ENCODE results near the gene IFT81.

Gene IFT81

GRCh38 chr12:110157539-110157938, 33.4 kb downstream of the IFT81 start:
- no peak for DNase-seq (ENCODE audit: low read depth)

GRCh38 chr12:110159671-110160245, 35.6 kb downstream of the IFT81 start:
- no peak for DNase-seq (ENCODE audit: low read depth)

- DNase-seq (ENCODE audit: low read depth): no peak
These were observed 41.5 kb downstream of the IFT81 start for GRCh38 chr12:110165540-110166159.

GRCh38 chr12:110168732-110169455, 44.7 kb downstream of the IFT81 start:
- DNase-seq (ENCODE audit: low read depth): no peak

GRCh38 chr12:110170535-110171185, 46.5 kb downstream of the IFT81 start:
- no peak for DNase-seq (ENCODE audit: low read depth)

GRCh38 chr12:110171186-110171538, 47.0 kb downstream of the IFT81 start:
- no peak for DNase-seq (ENCODE audit: low read depth)

- no peak for DNase-seq (ENCODE audit: low read depth)
These were observed 47.5 kb downstream of the IFT81 start for GRCh38 chr12:110171636-110172035.

- DNase-seq (ENCODE audit: low read depth): no peak
These were observed 50.3 kb downstream of the IFT81 start for GRCh38 chr12:110174373-110174996.

GRCh38 chr12:110175201-110175600, 51.0 kb downstream of the IFT81 start:
- no peak for DNase-seq (ENCODE audit: low read depth)

- no peak for DNase-seq (ENCODE audit: low read depth)
These were observed 52.6 kb downstream of the IFT81 start for GRCh38 chr12:110176745-110177144.

- DNase-seq (ENCODE audit: low read depth): no peak
These were observed 55.1 kb downstream of the IFT81 start for GRCh38 chr12:110179291-110179690.

GRCh38 chr12:110180591-110181005, 56.4 kb downstream of the IFT81 start:
- no peak for DNase-seq (ENCODE audit: low read depth)

GRCh38 chr12:110182281-110182680, 58.1 kb downstream of the IFT81 start:
- DNase-seq (ENCODE audit: low read depth): no peak

GRCh38 chr12:110183386-110183785, 59.2 kb downstream of the IFT81 start:
- no peak for DNase-seq (ENCODE audit: low read depth)

GRCh38 chr12:110185626-110186025, 61.5 kb downstream of the IFT81 start:
- DNase-seq (ENCODE audit: low read depth): no peak

- no peak for DNase-seq (ENCODE audit: low read depth)
These were observed 61.9 kb downstream of the IFT81 start for GRCh38 chr12:110186059-110186458.

GRCh38 chr12:110193196-110193595, 69.0 kb downstream of the IFT81 start:
- DNase-seq (ENCODE audit: low read depth): no peak

GRCh38 chr12:110197003-110197402, 72.8 kb downstream of the IFT81 start:
- no peak for DNase-seq (ENCODE audit: low read depth)

GRCh38 chr12:110198386-110198785, 74.2 kb downstream of the IFT81 start:
- no peak for DNase-seq (ENCODE audit: low read depth)

- no peak for DNase-seq (ENCODE audit: low read depth)
These were observed 75.4 kb downstream of the IFT81 start for GRCh38 chr12:110199339-110200123.

GRCh38 chr12:110200124-110200417, 75.9 kb downstream of the IFT81 start:
- DNase-seq (ENCODE audit: low read depth): no peak

GRCh38 chr12:110201995-110202394, 77.8 kb downstream of the IFT81 start:
- no peak for DNase-seq (ENCODE audit: low read depth)
